Measurements from ENCODE around the gene CDC37L1.

Gene CDC37L1

GRCh38 chr9:4732890-4733289 is 53.5 kb downstream of the CDC37L1 start:
- no peak for DNase-seq (ENCODE audit: low spot score in 2 of 2)
- ATAC-seq (replicated peaks; ENCODE audit: extremely low read depth, poor library complexity, severe bottlenecking): no peak
- Mint-ChIP-seq H3K36me3 (ENCODE audit: insufficient read depth) (peaks cover 5% of the 10 kb centered on the region), H3K4me1 (peaks cover 56% of the 10 kb centered on the region), H3K4me3 (no peak overlapping the region), H3K27ac (ENCODE audit: low read depth) (no peak overlapping the region), H3K9me3 (no peaks in the 10 kb centered on the region), H3K27me3 (no peaks in the 10 kb centered on the region)

- Mint-ChIP-seq H3K27ac (ENCODE audit: low read depth) (no peak overlapping the region), H3K36me3 (ENCODE audit: insufficient read depth) (peaks cover 5% of the 10 kb centered on the region), H3K4me1 (peaks cover 54% of the 10 kb centered on the region), H3K4me3 (no peak overlapping the region), H3K27me3 (no peaks in the 10 kb centered on the region), H3K9me3 (no peaks in the 10 kb centered on the region)
- ATAC-seq (replicated peaks; ENCODE audit: extremely low read depth, poor library complexity, severe bottlenecking) (no peak), DNase-seq (ENCODE audit: low spot score in 2 of 2) (no peak)
These were observed 54.8 kb downstream of the CDC37L1 start for GRCh38 chr9:4734150-4734549.

- Mint-ChIP-seq H3K4me3 (peak overlapping the region; percentile 90), H3K27ac (ENCODE audit: low read depth) (peak overlapping the region; percentile 93), H3K36me3 (ENCODE audit: insufficient read depth) (peaks cover 13% of the 10 kb centered on the region), H3K27me3 (no peaks in the 10 kb centered on the region), H3K9me3 (no peaks in the 10 kb centered on the region), H3K4me1 (peaks cover 41% of the 10 kb centered on the region)
- ATAC-seq (replicated peaks; ENCODE audit: extremely low read depth, poor library complexity, severe bottlenecking) (no peak), DNase-seq (ENCODE audit: low spot score in 2 of 2) (no peak)
These were observed 59.7 kb downstream of the CDC37L1 start for GRCh38 chr9:4738866-4739586.

- Mint-ChIP-seq H3K36me3 (ENCODE audit: insufficient read depth) (peaks cover 13% of the 10 kb centered on the region), H3K27me3 (no peaks in the 10 kb centered on the region), H3K27ac (ENCODE audit: low read depth) (peak overlapping the region; percentile 93), H3K4me1 (peaks cover 33% of the 10 kb centered on the region), H3K4me3 (peak overlapping the region; percentile 90), H3K9me3 (no peaks in the 10 kb centered on the region)
- ATAC-seq (replicated peaks; ENCODE audit: extremely low read depth, poor library complexity, severe bottlenecking) (no peak), DNase-seq (ENCODE audit: low spot score in 2 of 2) (no peak)
These were observed 60.4 kb downstream of the CDC37L1 start for GRCh38 chr9:4739587-4740387.

GRCh38 chr9:4740388-4740637 is 60.9 kb downstream of the CDC37L1 start:
- Mint-ChIP-seq H3K36me3 (ENCODE audit: insufficient read depth) (peaks cover 13% of the 10 kb centered on the region), H3K27me3 (no peaks in the 10 kb centered on the region), H3K4me3 (peak overlapping the region; percentile 90), H3K4me1 (peaks cover 30% of the 10 kb centered on the region), H3K9me3 (no peaks in the 10 kb centered on the region), H3K27ac (ENCODE audit: low read depth) (peak overlapping the region; percentile 93)
- ATAC-seq (replicated peaks; ENCODE audit: extremely low read depth, poor library complexity, severe bottlenecking) (no peak), DNase-seq (ENCODE audit: low spot score in 2 of 2) (no peak)

- Mint-ChIP-seq H3K27ac (ENCODE audit: low read depth) (peak within 1 kb of the TSS; percentile 93), H3K36me3 (ENCODE audit: insufficient read depth) (peaks cover 13% of the 10 kb centered on the region), H3K9me3 (no peaks in the 10 kb centered on the region), H3K4me1 (peaks cover 30% of the 10 kb centered on the region), H3K4me3 (peak within 1 kb of the TSS; percentile 90), H3K27me3 (no peaks in the 10 kb centered on the region)
- DNase-seq (ENCODE audit: low spot score in 2 of 2) (peak; percentile 67 to 80), ATAC-seq (replicated peaks; ENCODE audit: extremely low read depth, poor library complexity, severe bottlenecking) (peak; percentile 96)
These were observed 61.4 kb downstream of the CDC37L1 start, which contains the start of gene AK3 for GRCh38 chr9:4740638-4741364. TSS of gene AK3 (minus strand) at chr9:4741202. CDS start at chr9:4741087, 115 bp downstream.

GRCh38 chr9:4741365-4742089 is 62.2 kb downstream of the CDC37L1 start:
- H3K9me3 Mint-ChIP-seq: no peaks in the 10 kb centered on the region
- no peaks in the 10 kb centered on the region for H3K27me3 Mint-ChIP-seq
- H3K4me3 Mint-ChIP-seq: peak overlapping the region; percentile 90
- ATAC-seq (replicated peaks; ENCODE audit: extremely low read depth, poor library complexity, severe bottlenecking) (peak; percentile 0), DNase-seq (ENCODE audit: low spot score in 2 of 2) (no peak)
- H3K4me1 Mint-ChIP-seq: peaks cover 29% of the 10 kb centered on the region
- H3K36me3 Mint-ChIP-seq (ENCODE audit: insufficient read depth): peaks cover 13% of the 10 kb centered on the region
- peak overlapping the region; percentile 10 for H3K27ac Mint-ChIP-seq (ENCODE audit: low read depth)

- no peaks in the 10 kb centered on the region for H3K27me3 Mint-ChIP-seq
- no peaks in the 10 kb centered on the region for H3K9me3 Mint-ChIP-seq
- peaks cover 24% of the 10 kb centered on the region for H3K4me1 Mint-ChIP-seq
- peaks cover 12% of the 10 kb centered on the region for H3K36me3 Mint-ChIP-seq (ENCODE audit: insufficient read depth)
- DNase-seq (ENCODE audit: low spot score in 2 of 2): no peak
- H3K27ac Mint-ChIP-seq (ENCODE audit: low read depth): no peak overlapping the region
- ATAC-seq (replicated peaks; ENCODE audit: extremely low read depth, poor library complexity, severe bottlenecking): no peak
- peak overlapping the region; percentile 90 for H3K4me3 Mint-ChIP-seq
These were observed 62.9 kb downstream of the CDC37L1 start for GRCh38 chr9:4742246-4742645.

GRCh38 chr9:4743131-4743875 is 63.9 kb downstream of the CDC37L1 start:
- H3K4me3 Mint-ChIP-seq: no peak overlapping the region
- H3K27me3 Mint-ChIP-seq: no peaks in the 10 kb centered on the region
- H3K9me3 Mint-ChIP-seq: no peaks in the 10 kb centered on the region
- no peak overlapping the region for H3K27ac Mint-ChIP-seq (ENCODE audit: low read depth)
- peaks cover 19% of the 10 kb centered on the region for H3K4me1 Mint-ChIP-seq
- DNase-seq (ENCODE audit: low spot score in 2 of 2) (no peak), ATAC-seq (replicated peaks; ENCODE audit: extremely low read depth, poor library complexity, severe bottlenecking) (no peak)
- H3K36me3 Mint-ChIP-seq (ENCODE audit: insufficient read depth): peaks cover 11% of the 10 kb centered on the region

- Mint-ChIP-seq H3K27me3 (no peaks in the 10 kb centered on the region), H3K4me3 (no peak overlapping the region), H3K9me3 (no peaks in the 10 kb centered on the region), H3K4me1 (peaks cover 6% of the 10 kb centered on the region), H3K27ac (ENCODE audit: low read depth) (no peak overlapping the region), H3K36me3 (ENCODE audit: insufficient read depth) (peaks cover under 1% of the 10 kb centered on the region)
- DNase-seq (ENCODE audit: low spot score in 2 of 2) (no peak), ATAC-seq (replicated peaks; ENCODE audit: extremely low read depth, poor library complexity, severe bottlenecking) (no peak)
These were observed 67.1 kb downstream of the CDC37L1 start for GRCh38 chr9:4746278-4747030.

- Mint-ChIP-seq H3K27ac (ENCODE audit: low read depth) (no peak overlapping the region), H3K36me3 (ENCODE audit: insufficient read depth) (no peaks in the 10 kb centered on the region)
These were observed 69.2 kb downstream of the CDC37L1 start for GRCh38 chr9:4748612-4749011.

More at GRCh38 chr9:4748612-4749011, 69.2 kb downstream of the CDC37L1 start:
- ATAC-seq (replicated peaks; ENCODE audit: extremely low read depth, poor library complexity, severe bottlenecking) (no peak), DNase-seq (ENCODE audit: low spot score in 2 of 2) (no peak)
- Mint-ChIP-seq H3K4me1 (no peaks in the 10 kb centered on the region), H3K4me3 (no peak overlapping the region), H3K9me3 (no peaks in the 10 kb centered on the region), H3K27me3 (no peaks in the 10 kb centered on the region)

Data from central memory CD8-positive, alpha-beta T cell (primary cell).